Spinal cord (tissue), 10 donors: ENCODE results near the gene GPS2. TPM values are rescaled to one million over a fixed set of nuclear protein-coding genes. Genes with fewer than 3 reads are reported as not detected.

ENCODE experiments used
- DNase-seq, 6 donors: peaks; one replicate each; pipeline versions ENCODE4 v3.0.0 to v3.0.0-alpha.2; 2013 to 2015; ENCODE audit warnings: low spot score in 6 of 6, low read depth in 4 of 6
- H3K27ac ChIP-seq: one replicate; pipeline ENCODE4 v1.5.1; 2013; ENCODE audit warnings: low read depth, low read length, control low read depth
- H3K27me3 ChIP-seq: one replicate; pipeline ENCODE4 v1.6.1; 2013; ENCODE audit warnings: low read length; ENCODE audit not compliant: control insufficient read depth, insufficient read depth
- H3K36me3 ChIP-seq: one replicate; pipeline ENCODE4 v1.6.1; 2013; ENCODE audit warnings: low read length; ENCODE audit not compliant: control insufficient read depth, insufficient read depth
- H3K4me1 ChIP-seq: one replicate; pipeline ENCODE4 v1.6.1; 2013; ENCODE audit warnings: low read length; ENCODE audit not compliant: control insufficient read depth, insufficient read depth
- H3K4me3 ChIP-seq: one replicate; pipeline ENCODE4 v1.5.1; 2013; ENCODE audit warnings: low read depth, low read length, control low read depth
- H3K9me3 ChIP-seq: one replicate; pipeline ENCODE4 v1.6.1; 2013; ENCODE audit warnings: low read length; ENCODE audit not compliant: control insufficient read depth, insufficient read depth
- WGBS: methylation state at CpG from one replicate; pipeline ENCODE4 v1.1.5; 2013; ENCODE audit warnings: missing lambda C conversion rate; ENCODE audit not compliant: insufficient coverage; 5-methylcytosine and 5-hydroxymethylcytosine counted together
- polyA plus RNA-seq, 2 donors: library from polyadenylated mRNA; unstranded; fragments of 120-200 nt; gene quantifications; one replicate each; pipeline ENCODE4 v1.2.1, GENCODE V29; 2013; ENCODE audit not compliant: insufficient read length in 2 of 2
- total RNA-seq, 2 donors: library from RNA; depleted of rRNA in 1 of 2; stranded (reverse); fragments of 120-200 nt in 1 of 2; fragments of >200 nt in 1 of 2; gene quantifications; one replicate each; pipeline versions ENCODE4 v1.2.3 to v1.2.4, GENCODE V29; 2013 to 2014
- donor health status: healthy.

GPS2 gene
- total and polyA plus RNA-seq, 4 donors = 19.2 to 99.4 (median 81.9) TPM

DNA sequence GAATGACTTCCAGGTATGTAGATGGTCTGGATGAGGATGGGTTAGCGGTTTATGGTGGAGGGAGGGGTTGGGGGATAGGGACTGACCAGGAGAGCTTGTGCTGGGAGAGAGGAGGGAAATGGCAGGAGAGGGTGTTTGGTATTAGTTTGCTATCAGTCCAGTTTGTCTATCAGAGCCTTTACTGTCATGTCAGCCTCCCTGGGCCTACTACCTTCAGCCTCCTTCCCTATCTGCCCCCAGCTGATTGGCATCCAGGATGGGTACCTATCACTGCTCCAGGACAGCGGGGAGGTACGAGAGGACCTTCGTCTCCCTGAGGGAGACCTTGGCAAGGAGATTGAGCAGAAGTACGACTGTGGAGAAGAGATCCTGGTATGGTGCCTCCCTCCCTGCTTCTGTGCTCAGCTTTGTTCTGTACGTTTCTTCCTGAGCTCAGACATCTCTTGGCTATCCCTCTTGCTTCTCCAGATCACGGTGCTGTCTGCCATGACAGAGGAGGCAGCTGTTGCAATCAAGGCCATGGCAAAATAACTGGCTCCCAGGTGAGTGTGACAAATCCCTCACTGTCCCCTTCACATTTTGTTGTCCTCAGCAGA is 4.0 kb downstream of the GPS2 start:
- Histone ChIP-seq H3K36me3 (peaks cover 61% of the 10 kb centered on the region), H3K4me1 (peaks cover 54% of the 10 kb centered on the region), H3K27ac (no peak overlapping the region), H3K4me3 (no peak overlapping the region), H3K27me3 (no peaks in the 10 kb centered on the region), H3K9me3 (no peaks in the 10 kb centered on the region)
- DNase-seq = no peak
- WGBS = 92% methylated on average over 7 of the region's 7 CpGs

DNA sequence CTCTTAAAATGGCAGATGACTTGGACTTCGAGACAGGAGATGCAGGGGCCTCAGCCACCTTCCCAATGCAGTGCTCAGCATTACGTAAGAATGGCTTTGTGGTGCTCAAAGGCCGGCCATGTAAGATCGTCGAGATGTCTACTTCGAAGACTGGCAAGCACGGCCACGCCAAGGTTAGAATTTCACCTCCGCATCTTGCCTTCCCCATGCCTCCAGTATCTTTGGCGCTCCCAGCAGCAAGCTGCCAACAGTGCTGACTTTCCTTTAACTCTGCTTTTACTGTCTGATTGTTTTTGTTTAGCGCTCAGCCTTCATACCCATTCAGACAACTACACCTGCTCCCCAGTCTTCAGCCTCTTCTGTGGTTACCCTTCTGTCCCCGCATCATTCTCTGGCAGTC is 5.5 kb downstream of the GPS2 start:
- H3K27ac ChIP-seq = no peak overlapping the region
- H3K4me1 ChIP-seq = peaks cover 45% of the 10 kb centered on the region
- 92% methylated on average over 12 of the region's 12 CpGs for WGBS
- H3K36me3 ChIP-seq = peaks cover 50% of the 10 kb centered on the region
- no peak overlapping the region for H3K4me3 ChIP-seq
- no peaks in the 10 kb centered on the region for H3K27me3 ChIP-seq
- DNase-seq = no peak
- H3K9me3 ChIP-seq = no peaks in the 10 kb centered on the region

DNA sequence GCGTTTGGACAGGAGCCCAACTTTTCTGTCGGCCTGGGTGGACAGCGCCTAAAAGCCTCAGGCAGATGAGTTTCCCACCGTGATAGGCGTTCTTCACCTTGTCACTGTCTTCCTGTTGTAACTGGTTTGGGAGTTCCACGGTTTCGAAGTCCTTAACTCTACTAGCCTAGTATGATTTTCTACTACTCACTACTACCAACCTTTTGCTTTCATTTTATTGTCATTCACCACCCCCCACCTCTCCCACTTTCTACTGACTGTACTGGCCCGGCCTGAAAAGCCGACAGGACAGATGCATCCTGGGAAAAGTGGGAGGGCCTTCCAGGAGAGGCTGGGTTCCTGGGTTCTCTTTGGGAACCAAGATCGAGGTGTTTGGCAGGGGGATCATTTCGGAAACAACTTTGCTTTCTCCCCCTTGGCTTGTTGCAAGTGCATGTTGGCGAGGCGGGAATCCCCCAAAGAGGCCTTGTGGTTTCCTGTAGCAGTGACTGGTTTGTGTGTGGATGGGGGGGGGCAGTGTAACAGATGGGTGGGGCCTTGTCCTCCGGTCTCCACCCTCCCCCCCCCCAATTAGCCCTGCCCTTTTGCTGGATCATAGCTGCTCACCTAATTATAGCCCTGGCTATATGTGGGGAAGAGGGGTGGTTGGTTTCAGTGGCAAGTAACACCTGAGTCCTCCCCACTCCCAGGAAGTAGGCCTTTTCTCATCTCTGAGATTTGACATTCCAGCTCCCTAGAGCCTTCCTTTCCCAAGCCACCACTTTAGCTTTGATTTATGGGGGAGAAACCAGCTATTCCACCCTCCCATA is 6.3 kb downstream of the GPS2 start:
- Histone ChIP-seq H3K27ac (peak overlapping the region; percentile 77), H3K36me3 (peaks cover 45% of the 10 kb centered on the region), H3K27me3 (no peaks in the 10 kb centered on the region), H3K4me3 (peak overlapping the region; percentile 50), H3K4me1 (peaks cover 39% of the 10 kb centered on the region), H3K9me3 (no peaks in the 10 kb centered on the region)
- DNase-seq = peak in 2 of 6 donors; percentile 59 to 73
- WGBS = 0% methylated on average over 5 of the region's 14 CpGs

DNA sequence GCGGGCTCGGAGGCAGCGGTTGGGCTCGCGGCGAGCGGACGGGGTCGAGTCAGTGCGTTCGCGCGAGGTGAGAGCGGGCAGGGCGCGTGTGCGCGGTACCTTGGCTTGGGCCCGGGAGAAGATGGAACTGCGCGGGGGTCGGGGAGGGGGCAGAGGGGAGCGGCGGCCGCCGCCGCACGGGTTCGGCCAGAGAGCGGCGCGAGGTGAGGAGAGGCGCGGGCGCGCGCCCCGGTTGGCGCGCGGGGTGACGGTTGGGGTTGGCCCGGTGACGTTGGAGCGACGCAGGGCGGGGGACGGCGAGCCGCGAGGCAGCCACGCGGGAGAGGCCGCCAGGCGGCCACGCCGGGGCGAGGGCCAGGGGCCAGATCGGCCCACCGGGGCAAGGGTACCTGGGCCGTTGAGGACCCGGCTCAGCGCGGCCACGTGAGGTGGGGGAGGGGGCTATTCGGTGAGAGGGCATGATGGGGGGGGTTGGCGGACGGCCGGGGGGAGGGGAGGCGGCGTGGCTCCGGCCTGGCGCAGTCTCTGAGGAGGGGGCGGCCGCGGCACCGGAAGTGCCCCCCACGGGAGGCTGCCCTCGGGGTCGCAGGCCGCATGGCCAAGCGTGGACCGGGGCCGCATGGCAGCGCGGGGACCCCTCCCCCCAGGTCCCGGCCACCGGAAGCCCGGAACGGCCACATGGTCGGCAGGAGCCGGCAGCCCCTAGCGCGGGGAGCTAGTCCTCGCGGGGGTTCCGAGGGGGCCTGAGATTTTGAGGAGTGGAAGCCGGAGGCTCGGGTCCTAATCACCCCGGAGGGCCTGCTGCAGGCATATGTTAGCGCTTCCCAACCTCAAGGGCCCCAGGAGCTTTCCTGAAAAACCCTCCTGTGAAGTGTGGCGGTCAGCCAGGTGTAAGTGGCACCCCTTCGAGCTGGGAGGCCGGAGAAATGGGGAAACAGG is 7.2 kb downstream of the GPS2 start:
- H3K4me3 ChIP-seq = peak overlapping the region; percentile 50
- under 1% methylated on average over 102 of the region's 104 CpGs for WGBS
- peak in 1 of 6 donors; percentile 35 for DNase-seq
- H3K27ac ChIP-seq = peak overlapping the region; percentile 96
- H3K36me3 ChIP-seq = peaks cover 37% of the 10 kb centered on the region
- H3K4me1 ChIP-seq = peaks cover 31% of the 10 kb centered on the region
- H3K27me3 ChIP-seq = no peaks in the 10 kb centered on the region
- no peaks in the 10 kb centered on the region for H3K9me3 ChIP-seq

DNA sequence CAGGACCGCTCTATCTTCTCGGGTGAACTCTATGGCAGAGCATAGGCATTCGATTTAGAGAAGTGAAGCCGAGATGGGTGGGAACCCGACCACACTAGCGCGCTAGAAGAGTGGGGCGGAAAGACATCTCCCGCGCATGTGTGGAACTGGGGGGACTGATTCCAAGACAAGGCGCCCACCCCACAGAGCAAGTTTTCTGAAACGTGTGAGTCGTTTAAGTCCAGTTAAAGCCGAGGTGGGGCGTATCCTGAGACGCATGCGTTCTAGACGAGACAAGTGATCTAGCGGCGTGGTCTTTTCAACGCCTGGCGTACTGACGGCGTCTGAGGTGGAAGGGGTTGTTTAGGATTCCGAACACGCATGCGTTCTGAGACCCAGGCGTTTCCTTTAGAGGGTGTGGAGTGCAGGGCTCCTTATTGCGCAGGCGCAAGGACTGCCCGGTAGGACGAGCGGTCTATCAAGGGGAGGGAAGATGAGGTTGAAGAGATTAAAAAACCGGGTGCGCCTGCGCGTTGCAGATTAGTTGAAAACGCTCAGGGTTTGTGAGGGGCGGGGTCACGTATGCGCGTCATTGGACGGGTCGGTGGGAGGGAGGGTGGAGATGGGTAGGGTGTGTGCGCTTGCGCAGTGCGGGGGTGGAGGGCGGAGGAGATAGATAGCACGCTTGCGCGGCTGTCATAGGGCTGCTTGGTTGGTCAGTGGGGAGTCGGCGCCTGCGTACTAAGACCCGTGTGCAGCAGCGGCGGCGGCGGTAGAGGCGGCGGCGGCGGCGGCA is 8.1 kb downstream of the GPS2 start, which contains the start of gene EIF5A:
TSS of gene EIF5A (plus strand) at position 718 of the 775 bp plus-strand sequence. CDS start 2,008 bp downstream, outside the sequence.
- Histone ChIP-seq H3K4me3 (peak within 1 kb of the TSS; percentile 50), H3K27ac (peak within 1 kb of the TSS; percentile 96), H3K36me3 (peaks cover 28% of the 10 kb centered on the region), H3K4me1 (peaks cover 25% of the 10 kb centered on the region), H3K9me3 (no peaks in the 10 kb centered on the region), H3K27me3 (no peaks in the 10 kb centered on the region)
- under 1% methylated on average over 64 of the region's 64 CpGs for WGBS
- peak; percentile 99 to 100 (median 100) for DNase-seq

DNA sequence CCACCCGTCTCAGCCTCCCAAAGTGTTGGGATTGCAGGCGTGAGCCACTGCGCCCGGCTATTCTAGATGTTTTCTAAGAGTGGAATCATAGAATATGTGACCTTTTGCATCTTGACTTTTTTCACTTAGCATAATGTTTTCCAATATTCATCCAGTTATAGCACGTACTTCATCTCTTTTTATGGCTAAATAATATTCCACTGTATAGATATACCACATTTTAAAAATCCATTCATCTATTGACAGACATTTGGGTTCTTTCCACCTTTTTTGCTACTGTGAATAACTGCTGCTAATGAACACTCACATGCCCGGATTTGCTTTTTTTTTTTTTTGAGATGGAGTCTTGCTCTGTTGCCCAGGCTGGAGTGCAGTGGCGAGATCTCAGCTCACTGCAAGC is 11.0 kb downstream of the GPS2 start:
- WGBS = 100% methylated on average over 1 of the region's 7 CpGs
- Histone ChIP-seq H3K27me3 (peaks cover 3% of the 10 kb centered on the region), H3K27ac (no peak overlapping the region), H3K4me1 (peaks cover 19% of the 10 kb centered on the region), H3K9me3 (no peaks in the 10 kb centered on the region), H3K4me3 (no peak overlapping the region), H3K36me3 (peaks cover 3% of the 10 kb centered on the region)
- DNase-seq = no peak

DNA sequence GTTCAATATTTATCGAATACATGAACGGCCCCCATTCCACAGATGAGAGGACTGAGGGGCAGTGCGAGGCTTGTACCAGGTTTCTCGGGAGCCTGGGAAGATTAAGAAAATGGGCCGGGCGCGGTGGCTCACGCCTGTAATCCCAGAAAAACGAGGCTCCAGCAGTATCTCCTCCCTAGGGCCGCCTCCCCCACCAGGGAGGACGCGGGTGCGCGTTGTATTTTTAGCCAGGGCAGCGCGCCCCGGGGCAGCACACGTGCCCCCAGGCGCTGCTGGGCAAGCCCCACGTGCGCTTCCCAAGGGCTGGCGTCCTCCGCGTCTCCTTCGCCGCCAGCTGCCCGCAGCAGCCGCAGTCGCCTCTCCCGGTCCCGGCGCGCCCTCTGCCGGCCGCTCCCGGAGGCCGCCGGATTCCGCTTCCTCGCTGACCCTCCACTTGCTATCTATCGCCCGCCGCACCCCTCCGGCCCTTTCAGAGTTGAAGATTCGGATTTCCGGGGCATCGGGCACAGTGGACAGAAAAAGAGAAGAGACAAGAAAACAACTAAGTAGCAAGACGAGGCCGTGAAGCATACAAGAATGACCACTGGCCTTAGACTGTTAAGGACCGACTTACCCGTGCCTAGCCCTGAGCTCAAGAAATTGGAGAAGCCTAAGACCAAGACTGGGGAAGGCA is 18.8 kb downstream of the GPS2 start:
- H3K9me3 ChIP-seq = no peaks in the 10 kb centered on the region
- H3K36me3 ChIP-seq = no peaks in the 10 kb centered on the region
- no peak overlapping the region for H3K4me3 ChIP-seq
- H3K4me1 ChIP-seq = peaks cover 35% of the 10 kb centered on the region
- H3K27me3 ChIP-seq = peaks cover 50% of the 10 kb centered on the region
- peak in 2 of 6 donors; percentile 86 to 89 for DNase-seq
- no peak overlapping the region for H3K27ac ChIP-seq
- WGBS = 3% methylated on average over 50 of the region's 51 CpGs

DNA sequence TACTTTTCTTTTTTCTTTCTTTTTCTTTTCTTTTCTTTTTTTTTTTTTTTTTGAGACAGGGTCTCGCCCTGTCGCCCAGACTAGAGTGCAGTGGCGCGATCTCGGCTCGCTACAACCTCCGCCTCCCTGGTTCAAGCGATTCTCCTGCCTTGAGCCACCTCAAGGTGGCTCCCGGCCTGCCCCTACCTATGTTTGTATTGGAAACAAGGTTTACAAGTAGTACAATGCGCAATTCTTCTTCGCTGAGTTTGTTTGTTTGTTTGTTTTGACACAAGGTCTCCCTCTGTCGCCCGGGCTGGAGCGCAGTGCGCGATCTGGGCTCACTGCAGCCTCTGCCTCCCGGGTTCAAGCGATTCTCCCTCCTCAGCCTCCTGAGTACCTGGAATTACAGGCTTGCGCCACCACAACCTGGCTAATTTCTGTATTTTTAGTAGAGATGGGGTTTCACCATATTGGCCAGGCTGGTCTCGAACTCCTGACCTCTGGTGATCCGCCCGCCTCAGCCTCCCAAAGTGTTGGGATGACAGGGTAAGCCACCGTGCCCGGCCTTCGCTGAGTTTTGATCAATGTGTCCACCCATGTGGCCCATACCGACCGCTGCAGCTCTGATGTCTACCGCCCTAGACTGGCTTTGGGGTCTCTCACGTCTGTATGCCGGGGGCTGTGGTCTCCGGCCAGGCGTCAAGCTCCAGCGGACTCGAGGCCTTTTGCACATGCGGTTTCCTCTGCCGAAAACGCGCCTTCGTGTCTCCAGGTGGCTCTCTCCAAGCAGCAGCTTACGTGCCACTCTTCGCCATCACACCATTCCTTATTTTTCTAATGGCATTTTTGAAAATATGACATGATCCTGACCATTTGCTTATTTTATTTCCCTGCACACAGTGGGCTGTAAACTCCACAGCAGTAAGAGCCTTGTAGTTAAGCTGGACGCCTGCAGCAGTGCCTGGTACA is 19.7 kb downstream of the GPS2 start:
- Histone ChIP-seq H3K4me3 (no peak overlapping the region), H3K27ac (no peak overlapping the region), H3K4me1 (peaks cover 35% of the 10 kb centered on the region), H3K9me3 (no peaks in the 10 kb centered on the region), H3K27me3 (peaks cover 55% of the 10 kb centered on the region), H3K36me3 (no peaks in the 10 kb centered on the region)
- peak in 1 of 6 donors; percentile 24 for DNase-seq
- 43% methylated on average over 37 of the region's 42 CpGs for WGBS
